ENCODE results near the gene TMEM192.
"Not testable (repeated sequence)": the region's sequence is repeated elsewhere in the genome, so short reads cannot be mapped to it uniquely, and the experiment has no call there.

Gene TMEM192

DNA sequence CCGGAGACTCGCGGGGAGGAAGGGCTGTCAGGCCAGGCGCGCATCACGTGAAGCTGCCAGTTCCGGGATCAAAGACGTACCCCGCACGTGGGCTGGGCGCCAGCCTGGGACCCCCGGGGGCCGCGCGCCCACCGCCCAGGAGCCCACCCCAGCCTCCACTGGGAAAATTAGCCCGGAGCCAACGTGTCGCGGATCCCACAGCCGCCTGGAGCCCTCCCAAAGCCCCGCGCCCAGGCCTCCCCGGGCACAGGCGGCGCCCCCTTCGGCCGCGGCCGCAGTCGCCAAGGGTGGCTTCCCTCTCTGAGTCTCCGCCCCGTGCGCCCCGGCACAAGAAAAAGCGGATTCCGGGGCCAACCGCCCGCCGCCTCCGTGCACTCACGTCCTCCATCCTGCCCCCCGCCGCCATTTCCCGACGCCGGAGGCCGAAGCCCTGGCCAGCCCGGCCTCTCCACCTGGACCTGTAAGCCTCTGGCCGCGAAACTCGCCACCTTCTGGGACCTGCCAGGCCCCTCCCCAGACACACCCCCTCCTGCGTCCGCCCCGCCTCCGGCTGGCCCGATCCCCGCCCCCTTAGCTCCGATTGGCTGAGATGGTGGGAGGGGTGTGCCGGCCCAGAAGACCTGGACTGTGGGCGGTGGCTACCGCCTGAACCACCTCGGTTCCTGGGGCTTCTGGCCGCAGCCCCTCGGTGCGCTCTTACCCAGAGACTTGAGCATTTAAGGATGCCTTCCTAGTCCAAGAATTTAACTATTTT lies at the start of gene TMEM192:
TMEM192 (minus strand) TSS at position 493 of the 754 bp plus-strand sequence; CDS start at position 406, 87 bp downstream.
- peak; percentile 85 to 93 (median 87) for DNase-seq (ENCODE audit: low read depth in 2 of 3, low spot score in 1 of 3)

DNA sequence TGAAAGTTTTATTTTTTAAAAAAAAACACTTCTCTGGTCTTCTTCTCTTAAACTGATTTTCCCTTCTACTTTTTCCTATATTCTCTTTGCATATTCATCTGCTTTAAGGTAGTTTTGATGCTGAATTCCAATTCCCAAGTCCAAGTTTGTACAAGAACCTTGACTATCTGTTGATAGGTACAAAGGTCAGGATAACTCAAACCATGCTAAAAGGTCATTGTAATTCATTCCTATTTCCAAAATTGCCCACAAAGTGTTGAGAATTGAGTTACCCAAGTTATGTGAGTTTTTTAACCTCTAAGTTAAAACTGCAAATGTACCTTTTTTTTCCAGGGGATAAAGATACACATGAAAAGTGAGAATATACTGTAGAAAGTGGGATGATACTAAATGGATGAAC lies 46.1 kb upstream of the TMEM192 start:
- no peak for DNase-seq (ENCODE audit: low read depth in 2 of 3, low spot score in 1 of 3)

- no peak for DNase-seq (ENCODE audit: low read depth in 2 of 3, low spot score in 1 of 3)
These were observed 44.2 kb upstream of the TMEM192 start for GRCh38 chr4:165156906-165157305.

- DNase-seq (ENCODE audit: low read depth in 2 of 3, low spot score in 1 of 3), result no peak
These were observed 41.8 kb upstream of the TMEM192 start for GRCh38 chr4:165154482-165154881.

- no peak for DNase-seq (ENCODE audit: low read depth in 2 of 3, low spot score in 1 of 3)
These were observed 39.9 kb upstream of the TMEM192 start for GRCh38 chr4:165152527-165152926.

DNA sequence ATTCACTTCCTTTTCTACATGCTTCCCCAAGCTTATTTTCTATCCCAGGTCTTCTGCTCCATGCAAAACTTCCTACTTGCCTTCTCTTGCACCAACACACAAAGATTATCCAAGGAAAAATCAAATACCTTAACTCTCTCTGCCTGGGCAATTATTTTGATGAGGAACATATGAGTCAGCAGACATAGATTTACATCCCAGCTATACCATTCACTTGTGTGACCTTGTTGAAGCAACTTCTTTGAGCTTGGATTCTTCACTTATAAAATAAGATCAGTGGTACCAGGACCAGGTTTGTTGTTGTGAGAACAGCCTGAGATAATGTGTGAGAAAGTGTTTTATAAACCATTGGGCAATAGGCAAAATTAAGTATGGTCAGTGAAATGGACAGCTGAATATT lies 39.1 kb upstream of the TMEM192 start:
- DNase-seq (ENCODE audit: low read depth in 2 of 3, low spot score in 1 of 3), result no peak

DNA sequence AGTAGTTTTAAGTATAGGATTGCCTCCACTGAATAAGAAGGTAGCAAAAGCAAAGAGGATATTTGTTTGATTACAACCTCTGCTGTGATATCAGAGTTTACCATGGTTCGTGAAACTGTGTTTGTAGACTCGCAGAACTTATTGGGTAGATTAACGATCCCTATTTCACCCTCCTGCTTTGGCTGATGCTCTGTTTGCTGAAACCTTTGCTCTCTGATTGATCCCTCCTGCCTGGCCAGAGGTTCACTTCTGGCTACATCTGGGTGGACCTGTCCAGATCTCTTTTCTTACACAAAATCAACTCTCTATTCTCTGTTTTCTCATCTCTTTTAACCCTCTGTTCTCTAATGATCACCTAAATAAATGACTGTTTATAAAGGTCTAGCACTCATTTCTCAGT lies 37.9 kb upstream of the TMEM192 start:
- no peak for DNase-seq (ENCODE audit: low read depth in 2 of 3, low spot score in 1 of 3)

DNA sequence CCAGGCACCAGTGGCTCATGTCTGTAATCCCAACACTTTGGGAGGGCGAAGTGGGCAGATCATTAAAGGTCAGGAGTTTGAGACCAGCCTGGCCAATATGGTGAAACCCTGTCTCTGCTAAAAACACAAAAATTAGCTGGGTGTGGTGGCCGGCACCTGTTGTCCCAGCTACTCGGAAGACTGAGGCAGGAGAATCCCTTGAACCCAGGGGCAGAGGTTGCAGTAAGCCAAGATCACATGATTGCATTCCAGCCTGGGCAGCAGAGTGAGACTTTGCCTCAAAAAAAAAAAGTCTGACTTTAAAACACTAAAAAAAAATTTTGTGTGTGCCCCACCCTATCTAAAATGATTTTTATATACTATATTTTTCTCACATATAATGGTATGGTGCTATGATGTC lies 26.2 kb upstream of the TMEM192 start:
- DNase-seq (ENCODE audit: low read depth in 2 of 3, low spot score in 1 of 3), result no peak

DNA sequence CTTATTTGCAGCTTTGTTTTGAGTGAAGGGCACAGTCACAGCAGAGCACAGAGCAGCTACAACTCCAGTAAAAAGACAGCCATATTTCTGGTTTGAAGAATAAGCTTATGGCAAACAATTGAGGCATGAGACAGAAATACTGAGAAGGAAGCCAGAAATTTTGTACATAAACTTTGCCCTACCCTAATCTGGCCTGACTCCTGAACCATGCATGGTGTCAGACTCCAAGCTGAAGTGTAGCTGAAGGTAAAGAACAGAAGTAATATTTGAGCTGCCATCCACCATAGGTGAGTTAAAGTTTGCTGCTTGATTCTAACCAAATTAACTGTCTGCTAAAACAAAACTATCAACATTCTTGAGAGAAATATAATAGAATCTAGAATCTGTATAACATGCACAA lies 24.5 kb upstream of the TMEM192 start:
- DNase-seq (ENCODE audit: low read depth in 2 of 3, low spot score in 1 of 3), result no peak

GRCh38 chr4:165136529-165136928 lies 23.9 kb upstream of the TMEM192 start:
- no peak for DNase-seq (ENCODE audit: low read depth in 2 of 3, low spot score in 1 of 3)

DNA sequence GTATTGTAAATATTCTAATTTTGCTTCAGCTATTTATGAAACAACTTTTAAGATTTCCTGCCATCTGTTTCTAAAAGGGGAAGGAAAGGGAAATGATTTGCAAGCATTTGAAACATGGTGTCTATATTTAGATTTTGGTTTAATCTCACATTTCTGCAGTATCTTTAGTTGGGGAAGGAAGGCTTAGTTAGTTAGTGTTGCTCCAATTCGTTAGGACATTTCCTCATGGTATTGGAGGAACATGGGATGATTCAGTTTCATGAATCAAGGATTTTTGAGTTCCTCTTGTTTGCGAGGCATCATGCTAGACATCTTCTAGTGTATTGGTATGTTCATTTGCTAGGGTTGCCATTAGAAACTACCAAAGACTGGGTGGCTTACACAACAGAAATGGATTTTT lies 20.5 kb upstream of the TMEM192 start:
- DNase-seq (ENCODE audit: low read depth in 2 of 3, low spot score in 1 of 3), result no peak

GRCh38 chr4:165131247-165131832 lies 18.7 kb upstream of the TMEM192 start:
- DNase-seq (ENCODE audit: low read depth in 2 of 3, low spot score in 1 of 3), result peak; percentile 64 to 86 (median 66)

DNA sequence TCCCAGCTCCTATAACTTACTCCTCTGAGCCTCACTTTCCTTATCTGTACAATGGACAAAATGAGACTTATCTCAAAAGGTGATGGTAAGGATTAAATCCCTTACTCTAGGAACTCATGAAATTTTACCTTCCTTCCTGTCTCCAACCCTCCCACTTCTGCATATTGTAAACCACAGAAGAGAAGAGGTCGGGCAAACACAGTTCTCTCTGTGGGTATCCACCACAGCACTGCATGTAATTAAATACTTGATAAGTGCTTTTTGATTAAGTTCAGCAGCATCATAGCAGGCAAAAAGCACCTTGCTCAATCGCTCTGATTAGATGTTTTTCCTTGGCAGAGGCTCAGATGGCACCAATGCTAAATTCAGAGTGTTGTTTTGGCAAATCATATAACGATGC lies 17.3 kb upstream of the TMEM192 start:
- DNase-seq (ENCODE audit: low read depth in 2 of 3, low spot score in 1 of 3), result no peak

DNA sequence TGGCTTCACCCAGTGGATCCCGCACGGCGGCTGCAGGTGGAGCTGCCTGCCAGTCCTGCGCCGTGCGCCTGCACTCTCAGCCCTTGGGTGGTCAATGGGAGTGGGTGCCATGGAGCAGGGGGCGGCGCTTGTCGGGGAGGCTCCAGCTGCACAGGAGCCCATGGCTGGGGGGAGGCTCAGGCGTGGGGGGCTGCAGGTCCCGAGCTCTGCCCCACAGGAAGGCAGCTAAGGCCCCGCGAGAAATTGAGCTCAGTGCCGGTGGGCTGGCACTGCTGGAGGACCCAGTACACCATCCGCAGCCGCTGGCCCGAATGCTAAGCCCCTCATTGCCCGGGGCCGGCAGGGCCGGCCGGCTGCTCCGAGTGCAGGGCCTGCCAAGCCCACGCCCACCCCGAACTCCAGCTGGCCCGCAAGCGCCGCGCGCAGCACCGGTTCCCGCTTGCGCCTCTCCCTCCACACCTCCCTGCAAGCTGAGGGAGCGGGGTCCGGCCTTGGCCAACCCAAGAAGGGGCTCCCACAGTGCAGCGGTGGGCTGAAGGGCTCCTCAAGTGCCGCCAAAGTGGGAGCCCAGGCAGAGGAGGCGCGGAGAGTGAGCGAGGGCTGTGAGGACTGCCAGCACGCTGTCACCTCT lies 13.3 kb upstream of the TMEM192 start:
- not testable (repeated sequence) for DNase-seq (ENCODE audit: low read depth in 2 of 3, low spot score in 1 of 3)

GRCh38 chr4:165124488-165124887 lies 11.8 kb upstream of the TMEM192 start:
- DNase-seq (ENCODE audit: low read depth in 2 of 3, low spot score in 1 of 3), result no peak

- no peak for DNase-seq (ENCODE audit: low read depth in 2 of 3, low spot score in 1 of 3)
These were observed 5.7 kb upstream of the TMEM192 start for GRCh38 chr4:165118256-165118909.

DNA sequence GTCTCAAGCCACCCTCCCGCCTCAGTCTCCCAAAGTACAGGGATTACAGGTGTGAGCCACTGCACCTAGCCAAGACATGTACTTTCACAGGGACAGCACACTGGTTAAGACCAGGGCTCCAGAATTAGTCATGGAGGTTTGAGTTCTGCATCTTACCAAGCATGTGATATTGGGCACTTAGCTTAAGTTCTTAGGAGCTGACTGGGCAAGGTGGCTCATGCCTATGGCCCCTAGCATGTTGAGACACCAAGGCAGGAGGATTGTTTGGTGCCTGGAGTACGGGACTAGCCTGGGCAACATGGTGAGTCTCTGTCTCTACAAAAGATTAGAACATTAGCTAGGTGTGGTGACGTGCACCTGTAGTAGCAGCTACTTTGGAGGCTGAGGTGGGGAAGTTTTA lies 2.6 kb upstream of the TMEM192 start:
- no peak for DNase-seq (ENCODE audit: low read depth in 2 of 3, low spot score in 1 of 3)

DNA sequence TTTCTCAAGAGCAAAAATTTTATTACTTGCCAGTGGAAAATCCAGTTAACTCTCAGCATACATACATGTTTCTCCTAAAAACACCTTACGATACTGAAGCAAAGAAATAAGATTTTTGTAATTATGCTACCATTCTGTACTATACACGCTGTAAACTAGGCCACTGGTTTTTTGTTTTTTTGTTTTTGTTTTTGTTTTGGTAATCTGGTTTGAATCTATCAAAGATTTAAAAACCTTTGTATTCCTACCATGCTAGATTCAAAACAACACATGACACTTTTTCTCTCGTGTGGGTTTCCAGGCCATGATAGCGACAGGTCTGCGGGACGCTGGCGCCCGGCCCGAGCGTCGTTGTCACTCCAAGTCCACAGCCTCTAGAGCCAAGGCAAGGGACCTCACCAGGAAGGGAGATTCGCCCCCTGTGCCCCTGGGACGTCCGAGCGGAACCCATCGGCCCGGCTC lies 723 bp downstream of the TMEM192 start:
- DNase-seq (ENCODE audit: low read depth in 2 of 3, low spot score in 1 of 3), result no peak

DNA sequence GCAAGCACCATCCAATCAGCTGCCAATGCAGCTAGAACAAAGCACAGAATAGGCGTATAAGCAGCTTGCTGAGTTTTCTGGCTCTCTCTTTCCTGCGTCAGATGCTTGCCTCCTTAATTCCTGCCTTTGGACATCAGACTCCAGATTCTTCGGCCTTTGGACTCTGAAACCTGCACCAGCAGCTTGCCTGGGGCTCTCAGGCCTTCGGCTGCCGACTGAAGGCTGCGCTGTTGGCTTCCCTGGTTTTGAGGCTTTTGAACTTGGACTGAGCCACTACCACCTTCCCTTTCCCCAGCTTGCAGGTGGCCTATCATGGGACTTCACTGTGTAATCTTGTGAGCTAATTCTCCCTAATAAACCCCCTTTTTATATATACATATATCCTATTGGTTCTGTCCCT lies 6.1 kb downstream of the TMEM192 start:
- DNase-seq (ENCODE audit: low read depth in 2 of 3, low spot score in 1 of 3), result no peak

DNA sequence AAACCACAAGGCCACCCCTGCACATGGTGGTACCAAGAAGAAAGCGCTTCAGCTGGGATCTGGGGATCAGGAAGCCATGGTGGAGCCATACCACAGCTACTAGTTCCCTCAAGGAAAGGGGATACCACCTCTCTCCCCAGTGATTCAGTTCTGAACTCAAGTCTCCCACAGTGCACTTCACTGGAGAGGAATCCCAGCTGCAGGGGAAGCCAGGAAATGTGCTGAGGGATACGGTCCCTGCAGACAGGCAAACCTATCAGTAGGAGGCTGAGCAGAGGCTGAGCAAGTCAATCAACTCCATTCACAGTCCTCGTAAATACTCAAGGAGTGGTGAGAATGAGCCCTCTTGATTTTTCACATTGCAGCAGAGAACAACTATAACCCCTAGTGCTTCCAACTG lies 11.0 kb downstream of the TMEM192 start:
- DNase-seq (ENCODE audit: low read depth in 2 of 3, low spot score in 1 of 3), result no peak

- DNase-seq (ENCODE audit: low read depth in 2 of 3, low spot score in 1 of 3), result no peak
These were observed 15.9 kb downstream of the TMEM192 start for GRCh38 chr4:165096776-165097175.

DNA sequence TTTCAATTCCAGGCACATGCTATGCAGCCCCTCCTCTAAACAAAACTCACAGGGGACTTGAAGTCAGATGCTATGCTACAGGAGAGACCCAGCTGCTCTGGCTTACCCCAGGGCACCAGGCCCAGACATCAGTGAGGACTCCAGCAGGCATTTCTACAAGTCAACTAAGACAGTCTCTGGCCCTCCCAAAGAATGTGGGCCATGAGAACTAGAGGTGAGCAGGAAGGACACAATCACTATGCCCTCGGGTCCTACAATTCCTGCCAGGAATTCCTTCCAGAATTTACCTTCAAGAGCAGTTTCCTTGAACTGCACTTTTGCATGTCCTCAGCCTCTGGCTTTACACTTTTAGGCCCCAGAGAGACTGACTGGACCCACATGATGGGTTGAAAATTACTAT lies 17.4 kb downstream of the TMEM192 start:
- DNase-seq (ENCODE audit: low read depth in 2 of 3, low spot score in 1 of 3), result no peak

Measured in stimulated activated CD4-positive, alpha-beta T cell treated with anti-CD3 and anti-CD28 coated beads, Interleukin-12 subunit alpha, Interleukin-12 subunit beta, amount 100 ng/mL, for 48 hours (primary cell).